ENCODE results near the gene C1QTNF3. TPM values are rescaled to one million over a fixed set of nuclear protein-coding genes. Genes with fewer than 3 reads are reported as not detected.

Gene C1QTNF3
- total RNA-seq, 1 donor from 2014 or later = 3.0 TPM

Other genes starting within 250 kb of the C1QTNF3 start
- gene ADAMTS12, start 151.2 kb downstream of the C1QTNF3 start, total RNA-seq = 21.4 and 22.0 TPM in 2 replicates
- gene RXFP3, start 106.8 kb downstream of the C1QTNF3 start, total RNA-seq = not detected in 2 replicates
- gene SLC45A2, start 58.5 kb downstream of the C1QTNF3 start, total RNA-seq = 0.05 and 0.37 TPM in 2 replicates
- gene AMACR, start 35.2 kb downstream of the C1QTNF3 start, total RNA-seq = 9.2 and 45.7 TPM in 2 replicates

All from myocyte (in vitro differentiated cells).